Prostate gland (tissue), 2 donors: ENCODE results near the gene SAP30BP.

Source experiments
- CTCF ChIP-seq, 4 experiments: fragments of 200-600 bp in 2 of 4; fragments of 450-650 bp in 2 of 4; sonication (generic) in 2 of 4; IDR thresholded peaks; 1 replicate in 3 of 4; 2 replicates in 1 of 4; pipeline ENCODE4 v1.5.1; 2016 to 2019; ENCODE audit warnings: antibody characterized with exemption in 4 of 4, mild to moderate bottlenecking in 2 of 4, moderate library complexity in 2 of 4
- POLR2AphosphoS5 ChIP-seq: sonication (generic); formaldehyde crosslinking; IDR thresholded peaks from one replicate; pipeline ENCODE4 v1.6.1; 2017; ENCODE audit warnings: antibody characterized with exemption

GRCh38 chr17:75619506-75620431 lies 47.4 kb upstream of the SAP30BP start:
- peak in 1 of 4 experiments; percentile 21 for TF ChIP-seq CTCF (IDR thresholded peaks at IDR 0.05)
- TF ChIP-seq POLR2AphosphoS5 = no peak
